Effector CD4-positive, alpha-beta T cell (primary cell): ENCODE measurements around the gene TMEM132C.

Experiments
- DNase-seq: peaks from one replicate; pipeline ENCODE4 v3.0.0-alpha.2; 2020

The TMEM132C gene

GRCh38 chr12:128290938-128291337 is 24.0 kb downstream of the TMEM132C start:
- no peak for DNase-seq

GRCh38 chr12:128298091-128298748 is 31.2 kb downstream of the TMEM132C start:
- no peak for DNase-seq

GRCh38 chr12:128305336-128305892 is 38.4 kb downstream of the TMEM132C start:
- DNase-seq = no peak

GRCh38 chr12:128307791-128308190 is 40.8 kb downstream of the TMEM132C start:
- DNase-seq = no peak

GRCh38 chr12:128312661-128313060 is 45.7 kb downstream of the TMEM132C start:
- DNase-seq = no peak

- DNase-seq = no peak
Measured at GRCh38 chr12:128313931-128314330, 47.0 kb downstream of the TMEM132C start.

DNA sequence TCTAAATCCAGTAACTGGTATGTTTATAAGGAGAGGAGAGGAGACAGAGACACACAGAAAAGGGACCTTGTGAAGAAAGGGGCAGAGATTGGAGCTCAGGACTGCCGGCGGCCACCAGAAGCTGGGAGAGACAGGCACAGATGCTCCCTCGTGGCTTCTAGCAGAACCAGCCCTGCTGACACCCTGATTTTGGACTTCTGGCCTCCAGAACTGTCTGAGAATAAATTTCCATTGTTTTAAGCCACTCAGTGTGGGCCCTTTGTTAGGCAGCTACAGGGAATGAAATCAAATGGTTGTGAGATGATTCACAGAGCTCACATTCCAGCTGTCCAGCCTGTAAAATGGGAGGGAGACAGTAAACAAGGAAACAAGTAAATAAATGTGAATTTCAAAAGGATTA is 47.6 kb downstream of the TMEM132C start:
- DNase-seq = no peak

- no peak for DNase-seq
Measured at GRCh38 chr12:128316078-128316477, 49.1 kb downstream of the TMEM132C start.

DNA sequence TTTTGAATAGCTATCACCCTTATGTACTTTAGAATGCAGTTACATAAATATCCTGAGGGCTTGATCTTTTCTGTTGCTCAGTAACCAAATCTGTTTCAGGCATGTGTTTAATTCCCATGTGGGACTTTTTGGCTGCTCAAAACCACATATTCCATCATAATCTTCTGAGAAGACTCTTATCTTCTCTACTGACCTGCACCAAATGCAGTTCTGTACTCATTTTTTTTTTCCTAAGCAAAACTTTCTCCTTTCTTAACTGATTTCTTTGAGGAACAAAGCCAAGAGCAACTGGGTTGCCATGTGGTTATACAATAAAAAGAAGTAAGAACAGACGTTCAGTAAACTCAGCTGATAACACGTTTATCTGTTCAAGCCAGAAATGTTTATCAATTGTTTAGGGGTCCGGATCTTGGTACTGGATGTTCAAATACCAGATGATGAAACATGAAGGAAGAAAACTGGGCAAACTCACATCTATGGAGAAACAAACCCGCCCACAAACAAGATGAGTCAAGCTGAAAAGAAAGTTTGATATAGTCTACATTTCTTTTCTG is 50.1 kb downstream of the TMEM132C start:
- DNase-seq = no peak

DNA sequence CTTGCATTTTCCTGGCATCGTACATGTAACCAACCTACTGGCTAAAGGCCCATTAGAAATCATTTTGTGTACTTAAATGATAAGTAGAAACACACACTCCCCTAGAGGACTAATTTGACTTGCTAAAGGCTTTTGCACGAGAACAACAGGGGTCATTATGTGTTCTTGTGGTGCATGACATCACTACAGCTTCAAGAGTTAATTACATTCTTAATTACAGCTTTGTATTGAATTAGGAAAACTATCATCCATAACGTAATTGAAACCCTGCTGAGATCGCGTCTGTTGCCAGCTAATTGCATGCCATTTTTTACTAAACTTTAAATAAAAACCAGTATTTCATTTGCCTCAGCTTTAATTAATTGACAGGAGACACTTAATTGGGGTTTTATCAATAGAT is 51.4 kb downstream of the TMEM132C start:
- no peak for DNase-seq

GRCh38 chr12:128318946-128319345 is 52.0 kb downstream of the TMEM132C start:
- no peak for DNase-seq

DNA sequence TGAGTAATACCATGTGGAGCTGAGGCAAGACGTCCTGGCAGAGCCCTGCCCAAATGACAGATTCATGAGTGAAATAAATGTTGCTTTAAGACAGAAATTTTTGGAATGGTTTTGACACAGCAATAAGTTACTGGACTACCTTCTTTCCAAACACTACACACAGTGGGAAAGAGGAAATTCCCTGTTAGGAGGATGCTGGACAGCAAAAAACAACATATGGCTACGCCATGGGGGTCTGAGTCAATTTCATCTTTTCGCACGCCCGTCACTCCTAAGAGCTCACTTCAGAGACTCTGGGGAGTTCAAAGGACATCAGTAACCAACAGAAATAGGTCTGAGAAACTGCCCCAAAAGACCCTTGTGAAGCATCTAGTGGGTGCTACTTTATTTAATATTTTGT is 55.4 kb downstream of the TMEM132C start:
- no peak for DNase-seq

- DNase-seq = no peak
Measured at GRCh38 chr12:128323145-128323920, 56.4 kb downstream of the TMEM132C start.

DNA sequence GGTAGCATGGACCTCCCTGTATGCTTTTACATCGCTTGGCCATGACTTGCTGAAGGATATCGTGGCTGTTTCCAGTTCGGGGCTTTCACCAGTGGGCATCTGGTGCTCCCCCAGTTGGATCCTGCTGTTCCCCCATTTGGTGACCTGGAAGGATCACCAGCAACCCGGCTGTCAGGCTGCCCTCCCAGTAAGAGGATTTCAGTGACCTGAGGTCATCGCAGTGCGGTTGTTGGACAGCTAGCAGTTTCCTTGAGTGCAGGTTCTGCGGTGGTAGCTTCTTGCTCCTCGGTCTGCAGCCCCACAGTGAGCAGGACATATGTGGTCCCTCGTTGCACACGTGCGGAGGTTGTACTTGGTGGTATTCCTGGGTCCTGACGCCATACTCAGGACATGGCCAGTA is 58.7 kb downstream of the TMEM132C start:
- no peak for DNase-seq

- no peak for DNase-seq
Measured at GRCh38 chr12:128326406-128326805, 59.4 kb downstream of the TMEM132C start.

- no peak for DNase-seq
Measured at GRCh38 chr12:128328961-128329360, 62.0 kb downstream of the TMEM132C start.

- DNase-seq = no peak
Measured at GRCh38 chr12:128336204-128337070, 69.5 kb downstream of the TMEM132C start.

- DNase-seq = no peak
Measured at GRCh38 chr12:128337071-128337345, 70.0 kb downstream of the TMEM132C start.

DNA sequence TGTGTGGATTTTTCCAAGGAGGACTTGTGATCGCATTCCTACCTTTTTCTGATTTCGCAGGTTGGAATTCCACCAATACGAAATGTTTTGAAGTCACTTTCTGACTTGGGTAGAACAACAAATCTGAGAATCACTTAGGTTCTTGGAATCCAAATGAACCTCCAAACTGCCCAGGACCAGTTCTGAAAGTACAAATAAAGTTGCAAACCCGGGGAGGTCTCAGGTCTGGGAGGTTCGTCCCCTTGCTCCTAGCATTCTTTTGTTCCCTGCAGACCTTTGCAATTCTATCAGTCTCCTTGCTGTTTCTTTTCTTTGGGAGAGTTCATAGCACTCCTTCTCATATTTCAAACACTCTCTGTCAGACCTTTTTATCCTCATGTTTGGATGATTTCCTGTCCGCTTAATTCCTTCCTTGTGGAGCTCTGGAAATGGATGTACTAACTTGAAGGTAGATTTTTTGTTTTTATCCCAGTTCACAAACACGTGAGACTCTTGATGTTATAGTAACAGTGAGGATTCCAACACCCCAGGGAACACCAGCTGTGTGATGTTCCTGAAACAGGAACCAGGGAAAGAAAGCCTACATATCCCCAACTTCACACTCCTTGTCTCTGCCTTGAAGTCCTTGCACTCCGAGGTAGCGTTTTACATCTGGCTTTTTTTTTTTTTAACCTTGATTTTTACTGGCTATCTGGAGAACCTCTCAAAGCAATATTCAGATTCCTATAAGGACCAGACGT is 70.6 kb downstream of the TMEM132C start:
- DNase-seq = no peak

DNA sequence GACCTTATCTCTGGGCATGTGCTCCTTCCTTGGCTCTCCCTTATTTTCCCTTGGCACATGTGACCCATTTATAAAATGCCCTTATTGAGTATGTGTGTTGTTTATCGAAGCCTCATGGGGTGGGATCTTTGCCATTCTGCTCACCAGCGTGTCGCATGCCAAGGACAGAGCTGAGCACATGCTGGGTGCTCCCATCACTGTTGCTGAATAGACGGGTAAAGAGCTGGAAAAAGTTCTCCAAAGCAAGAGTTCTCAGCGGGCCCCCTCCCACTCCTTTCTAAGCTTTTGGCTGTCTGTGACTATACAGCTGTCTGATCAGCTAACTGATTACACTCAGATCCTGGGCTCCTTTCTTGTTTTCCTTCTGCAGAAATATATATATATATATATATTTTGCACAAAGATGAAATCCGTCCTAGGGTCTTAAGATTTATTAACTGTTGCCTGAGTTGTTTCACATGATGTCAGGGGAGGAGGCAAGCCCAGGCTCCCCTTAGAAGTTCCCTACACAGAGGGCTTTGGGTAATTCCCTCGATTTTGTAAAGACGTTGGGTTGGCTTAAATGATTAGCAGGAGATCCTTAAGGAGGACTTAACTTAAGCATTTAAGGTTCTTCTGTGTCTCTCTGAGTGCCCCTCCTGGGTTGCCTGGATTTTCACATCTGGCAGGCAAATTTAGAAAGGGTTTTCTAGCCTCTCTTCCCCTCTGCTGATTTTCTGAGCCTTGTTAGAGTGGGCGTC is 71.6 kb downstream of the TMEM132C start:
- DNase-seq = no peak

GRCh38 chr12:128339126-128339520 is 72.2 kb downstream of the TMEM132C start:
- DNase-seq = no peak

- DNase-seq = no peak
Measured at GRCh38 chr12:128339631-128340030, 72.7 kb downstream of the TMEM132C start.
